GM12874 (cell line): Measurements from ENCODE around the gene UCK2.
A peak's percentile ranks its signal among the peaks of the same experiment; 100 is the strongest.

Source experiments
- CTCF ChIP-seq: IDR thresholded peaks from 2 replicates; pipeline ENCODE4 v1.5.1; 2011; ENCODE audit warnings: low read depth, mild to moderate bottlenecking, control low read depth, low read length, moderate library complexity; ENCODE audit not compliant: insufficient read depth

UCK2 gene

DNA sequence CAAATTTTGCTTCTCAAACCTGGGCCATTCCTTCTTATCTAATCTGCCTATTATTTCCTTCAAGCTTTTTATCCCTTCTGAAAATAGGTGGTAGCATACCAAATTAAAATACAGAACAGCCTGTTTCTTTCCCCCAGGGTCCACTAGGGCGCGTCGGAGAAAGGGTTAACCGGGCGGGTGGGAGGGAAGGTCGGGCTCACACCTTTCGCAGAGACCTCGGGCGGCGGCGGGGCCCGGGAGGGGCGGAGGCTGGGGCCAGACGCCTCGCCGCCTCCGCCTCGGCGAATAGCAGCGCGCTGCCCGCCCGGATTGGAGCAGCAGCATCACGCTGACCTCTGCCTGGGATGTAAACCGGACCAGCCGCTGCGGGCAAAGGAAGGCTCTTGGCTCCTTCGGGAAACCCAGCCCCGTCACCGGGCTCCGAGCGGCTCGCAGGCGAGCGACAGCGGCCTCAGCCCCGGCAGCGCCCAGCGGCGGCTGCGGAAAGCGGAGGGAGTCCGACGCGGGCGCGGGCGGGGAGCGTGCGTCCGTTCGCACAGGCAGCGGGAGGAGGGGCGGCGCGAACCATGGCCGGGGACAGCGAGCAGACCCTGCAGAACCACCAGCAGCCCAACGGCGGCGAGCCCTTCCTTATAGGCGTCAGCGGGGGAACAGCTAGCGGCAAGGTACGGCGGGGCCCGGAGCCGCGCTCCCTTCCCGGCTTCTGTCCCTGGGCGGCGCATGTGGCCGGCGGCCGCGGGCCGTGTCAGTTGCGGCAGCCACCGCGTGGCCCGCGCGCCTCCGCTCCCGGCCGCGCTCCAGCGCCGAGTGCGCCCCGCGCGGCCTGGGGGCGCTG is at the start of gene UCK2:
Gene UCK2, plus strand, starts transcription at position 347 of the 835 bp plus-strand sequence. Its CDS starts 220 bp downstream, at position 567.
- peak; percentile 41 for TF ChIP-seq CTCF

DNA sequence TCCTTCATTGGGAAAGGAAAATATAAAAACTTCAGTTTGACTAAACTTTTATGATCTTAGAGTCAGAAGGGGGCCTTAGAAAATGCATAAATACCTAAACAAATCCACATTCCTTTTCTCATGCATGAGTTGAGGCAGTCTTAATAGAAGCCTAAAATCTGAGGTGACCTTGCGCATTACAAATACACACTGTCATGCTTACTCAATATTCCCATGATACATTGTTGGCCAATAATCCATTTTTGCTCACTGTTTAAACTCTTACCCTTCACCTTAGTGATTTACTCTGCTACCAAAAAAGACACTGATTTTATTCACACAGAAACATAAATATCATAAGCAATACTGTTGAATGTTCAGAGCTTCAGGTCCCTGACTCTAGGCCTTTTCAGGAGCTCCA is 39.7 kb upstream of the UCK2 start:
- no peak for TF ChIP-seq CTCF

GRCh38 chr1:165793951-165794350 is 33.5 kb upstream of the UCK2 start:
- no peak for TF ChIP-seq CTCF

GRCh38 chr1:165795894-165796293 is 31.5 kb upstream of the UCK2 start:
- no peak for TF ChIP-seq CTCF

- TF ChIP-seq CTCF: no peak
Observed at GRCh38 chr1:165799387-165799786, 28.0 kb upstream of the UCK2 start.

DNA sequence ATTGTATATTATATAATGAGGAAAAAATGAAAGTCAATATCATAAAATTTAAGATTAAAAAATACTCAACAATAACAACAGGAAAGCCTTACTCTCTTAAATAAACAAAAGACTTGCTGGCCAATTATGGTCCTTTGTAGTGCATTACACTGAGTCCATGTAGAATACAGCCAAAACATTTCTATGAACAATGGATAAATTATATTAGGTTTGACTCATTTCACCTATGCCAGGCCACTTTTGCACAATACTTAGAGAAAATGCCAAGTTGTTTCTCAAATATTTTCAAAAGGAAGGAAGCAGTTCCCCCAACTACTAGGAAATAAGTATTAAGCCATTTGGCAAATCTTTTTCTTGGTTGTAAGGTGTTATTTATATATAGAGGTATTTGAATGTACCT is 19.8 kb upstream of the UCK2 start:
- no peak for TF ChIP-seq CTCF

DNA sequence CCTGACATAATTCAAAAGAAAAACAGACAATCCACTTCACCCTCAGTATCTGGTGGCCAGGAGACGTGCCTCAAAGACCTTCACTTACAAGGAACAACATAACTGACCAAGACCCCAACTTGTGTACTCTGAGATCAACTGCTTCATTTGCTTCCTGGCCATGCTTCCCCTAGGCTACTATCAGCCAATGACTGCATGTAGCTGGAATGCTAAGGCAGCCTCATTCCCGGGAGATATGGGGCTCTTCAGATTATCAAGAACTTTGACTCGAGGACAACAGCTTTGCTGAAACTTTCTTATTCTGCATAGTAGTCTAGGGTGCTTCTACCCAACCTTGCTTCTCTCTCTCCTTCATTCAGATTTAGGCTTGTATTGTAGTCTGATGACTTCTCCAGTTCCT is 11.7 kb upstream of the UCK2 start:
- TF ChIP-seq CTCF: no peak

DNA sequence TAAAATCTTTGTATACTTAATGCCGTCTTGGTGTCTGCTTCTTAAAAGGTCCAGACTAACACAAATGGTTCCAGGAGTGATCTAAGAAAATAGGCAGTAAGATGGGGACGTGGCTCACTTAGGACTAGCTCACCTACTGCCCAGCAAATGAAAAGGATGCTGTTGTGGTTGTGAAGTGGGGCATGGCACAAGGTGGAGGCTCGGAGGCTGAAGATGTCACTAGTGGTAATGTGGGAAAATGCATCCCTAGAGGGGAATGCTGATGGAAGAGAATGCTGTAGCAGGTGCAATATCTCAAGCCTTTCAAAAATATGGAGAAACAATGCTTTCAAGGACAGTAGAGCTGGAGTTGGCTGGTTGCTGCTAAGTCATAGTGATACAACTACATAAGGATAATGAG is 11.3 kb upstream of the UCK2 start:
- no peak for TF ChIP-seq CTCF
